DND-41 (cell line): ENCODE results near the gene PURB.

ENCODE experiments used
- EZH2 ChIP-seq: IDR thresholded peaks from 3 replicates; pipeline ENCODE4 v1.6.1; 2012; ENCODE audit warnings: borderline replicate concordance, low read depth, mild to moderate bottlenecking, moderate library complexity, low read length, inconsistent platforms; ENCODE audit not compliant: severe bottlenecking
- TF ChIP-seq, protein P1 (sequence below): IDR thresholded peaks from 2 replicates; pipeline ENCODE4 v1.5.1; 2012; ENCODE audit warnings: borderline replicate concordance, low read length, moderate library complexity, mild to moderate bottlenecking; ENCODE audit not compliant: poor library complexity, severe bottlenecking; ENCODE audit errors: extremely low read depth

DNA sequence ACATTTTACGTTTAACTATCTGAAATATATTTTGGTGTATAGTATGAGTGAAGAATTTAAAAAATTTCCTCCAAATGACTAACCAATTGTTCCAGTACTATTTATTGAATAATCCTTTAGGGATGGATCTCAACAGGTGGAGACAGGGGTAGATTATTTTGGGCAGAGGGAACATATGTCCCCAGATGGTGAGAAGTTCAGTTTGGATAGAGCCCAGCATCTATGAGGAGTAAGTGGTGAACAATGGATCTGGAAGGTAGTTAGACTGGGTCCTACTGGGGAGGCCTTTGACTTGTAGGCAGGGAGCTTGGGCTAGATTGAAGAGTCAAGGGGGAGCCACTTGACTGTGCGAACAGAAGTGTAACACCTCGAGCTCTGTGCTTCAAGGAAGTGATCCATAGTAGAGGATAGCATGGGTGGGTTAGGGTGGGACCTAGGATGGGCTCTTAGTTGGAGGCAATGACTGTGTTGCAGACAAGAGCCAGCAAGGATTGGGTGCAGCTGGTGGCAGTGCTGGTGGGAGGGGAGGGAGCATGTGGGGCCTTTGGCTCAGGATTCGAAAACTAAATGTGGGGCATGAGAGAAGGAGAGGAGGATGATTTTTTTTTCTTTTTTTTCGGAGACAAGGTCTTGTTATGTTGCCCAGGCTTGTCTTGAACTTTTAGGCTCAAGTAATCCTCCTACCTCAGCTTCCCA, 3.9 kb upstream of the PURB start:
- TF ChIP-seq, protein P1, sequence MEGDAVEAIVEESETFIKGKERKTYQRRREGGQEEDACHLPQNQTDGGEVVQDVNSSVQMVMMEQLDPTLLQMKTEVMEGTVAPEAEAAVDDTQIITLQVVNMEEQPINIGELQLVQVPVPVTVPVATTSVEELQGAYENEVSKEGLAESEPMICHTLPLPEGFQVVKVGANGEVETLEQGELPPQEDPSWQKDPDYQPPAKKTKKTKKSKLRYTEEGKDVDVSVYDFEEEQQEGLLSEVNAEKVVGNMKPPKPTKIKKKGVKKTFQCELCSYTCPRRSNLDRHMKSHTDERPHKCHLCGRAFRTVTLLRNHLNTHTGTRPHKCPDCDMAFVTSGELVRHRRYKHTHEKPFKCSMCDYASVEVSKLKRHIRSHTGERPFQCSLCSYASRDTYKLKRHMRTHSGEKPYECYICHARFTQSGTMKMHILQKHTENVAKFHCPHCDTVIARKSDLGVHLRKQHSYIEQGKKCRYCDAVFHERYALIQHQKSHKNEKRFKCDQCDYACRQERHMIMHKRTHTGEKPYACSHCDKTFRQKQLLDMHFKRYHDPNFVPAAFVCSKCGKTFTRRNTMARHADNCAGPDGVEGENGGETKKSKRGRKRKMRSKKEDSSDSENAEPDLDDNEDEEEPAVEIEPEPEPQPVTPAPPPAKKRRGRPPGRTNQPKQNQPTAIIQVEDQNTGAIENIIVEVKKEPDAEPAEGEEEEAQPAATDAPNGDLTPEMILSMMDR = no peak
- TF ChIP-seq EZH2 = no peak
